Keratinocyte (primary cell): ENCODE results near the gene MCM3AP. TPM values are rescaled to one million over a fixed set of nuclear protein-coding genes. Genes with fewer than 3 reads are reported as not detected.

Experiments
- DNase-seq: peaks from one replicate; pipeline ENCODE4 v3.0.0-alpha.2; 2011; ENCODE audit warnings: low read depth, missing footprints, low spot score
- FAIRE-seq: peaks from 2 replicates; lab custom pipeline; 2011; peaks lifted over from hg19 to GRCh38; lab: Jason Lieb, UNC
- H2AFZ ChIP-seq: 2 replicates; pipeline ENCODE4 v1.6.0; 2012; ENCODE audit warnings: low read length, control low read depth, inconsistent platforms; ENCODE audit not compliant: control insufficient read depth
- H3K27ac ChIP-seq: 2 replicates; pipeline ENCODE4 v1.5.1; 2011; ENCODE audit warnings: low read length; ENCODE audit not compliant: control insufficient read depth, insufficient read depth
- H3K27me3 ChIP-seq: 3 replicates; pipeline ENCODE4 v1.6.0; 2011; ENCODE audit warnings: low read length; ENCODE audit not compliant: control insufficient read depth, insufficient read depth; ENCODE audit errors: extremely low read depth
- H3K36me3 ChIP-seq, 2 experiments: 2 replicates in 1 of 2; 3 replicates in 1 of 2; pipeline ENCODE4 v1.5.1; 2011; ENCODE audit warnings: low read length in 2 of 2, mild to moderate bottlenecking in 1 of 2; ENCODE audit not compliant: control insufficient read depth in 2 of 2, insufficient read depth in 2 of 2; ENCODE audit errors: extremely low read depth in 1 of 2
- H3K4me1 ChIP-seq: 3 replicates; pipeline ENCODE4 v1.5.1; 2011; ENCODE audit warnings: low read length; ENCODE audit not compliant: control insufficient read depth, insufficient read depth; ENCODE audit errors: extremely low read depth
- H3K4me2 ChIP-seq: 3 replicates; pipeline ENCODE4 v1.6.0; 2011; ENCODE audit warnings: low read depth, low read length; ENCODE audit not compliant: control insufficient read depth, insufficient read depth; ENCODE audit errors: extremely low read depth
- H3K4me3 ChIP-seq, 3 experiments: fragments of 200-600 bp in 1 of 3; sonication (generic) in 1 of 3; 2 replicates in 2 of 3; 3 replicates in 1 of 3; pipeline ENCODE4 v1.5.1; 2011 to 2016; ENCODE audit warnings: low read length in 3 of 3, mild to moderate bottlenecking in 3 of 3, control low read depth in 2 of 3, inconsistent platforms in 1 of 3, low read depth in 1 of 3, mixed read lengths in 1 of 3, mixed run types in 1 of 3, moderate library complexity in 1 of 3; ENCODE audit not compliant: control insufficient read depth in 2 of 3, insufficient read depth in 2 of 3; ENCODE audit errors: extremely low read depth in 1 of 3
- H3K79me2 ChIP-seq: 2 replicates; pipeline ENCODE4 v1.6.0; 2012; ENCODE audit warnings: low read length; ENCODE audit not compliant: control insufficient read depth, insufficient read depth
- H3K9ac ChIP-seq: 3 replicates; pipeline ENCODE4 v1.6.0; 2011; ENCODE audit warnings: low read length; ENCODE audit not compliant: control insufficient read depth, insufficient read depth; ENCODE audit errors: extremely low read depth
- H3K9me1 ChIP-seq: 3 replicates; pipeline ENCODE4 v1.6.0; 2011; ENCODE audit warnings: low read length; ENCODE audit not compliant: control insufficient read depth, insufficient read depth; ENCODE audit errors: extremely low read depth
- H3K9me3 ChIP-seq: 2 replicates; pipeline ENCODE4 v1.5.1; 2012; ENCODE audit warnings: low read depth, low read length; ENCODE audit not compliant: control insufficient read depth
- H4K20me1 ChIP-seq: 3 replicates; pipeline ENCODE4 v1.6.0; 2011; ENCODE audit warnings: low read length; ENCODE audit not compliant: control insufficient read depth, insufficient read depth; ENCODE audit errors: extremely low read depth
- EZH2 ChIP-seq: IDR thresholded peaks from one replicate; pipeline ENCODE4 v1.6.1; 2012; ENCODE audit warnings: inconsistent platforms, mild to moderate bottlenecking, low read length, moderate library complexity
- dilution Hi-C: fragments of 300-500 bp; cut with MboI; formaldehyde crosslinking; loops from one replicate; pipeline ENCODE4 v1.7.0; 2020; ENCODE audit warnings: low sequenced_read_pairs; ENCODE audit not compliant: extremely low pct_ligation_motif_present
- polyA plus RNA-seq, 5 experiments: library from polyadenylated mRNA; depleted of rRNA in 3 of 5; stranded (reverse) in 3 of 5; stranded (forward) in 1 of 5; unstranded in 1 of 5; fragments of >200 nt; gene quantifications; 1 replicate in 1 of 5; 2 replicates in 3 of 5; 3 replicates in 1 of 5; pipeline versions ENCODE4 v1.2.1 to v1.2.3, GENCODE V29; 2011 to 2012; ENCODE audit warnings: missing spikeins in 2 of 5, low read depth in 1 of 5, low replicate concordance in 1 of 5
- TF ChIP-seq, protein P1 (sequence below), 3 experiments: IDR thresholded peaks in 1 of 3; conservative IDR thresholded peaks in 1 of 3; optimal IDR thresholded peaks in 1 of 3; 2 replicates in 2 of 3; 3 replicates in 1 of 3; pipeline versions ENCODE3 to v1.5.1; 2011; ENCODE audit warnings: low read length in 3 of 3, mild to moderate bottlenecking in 3 of 3, moderate library complexity in 2 of 3, control low read depth in 1 of 3, inconsistent platforms in 1 of 3; ENCODE audit not compliant: insufficient read depth in 2 of 3; ENCODE audit errors: extremely low read depth in 1 of 3

MCM3AP gene
- polyA plus RNA-seq, 1 donor (not counting 4 experiments of a cell fraction or from before 2014, with no cell fraction given) = 34.3 TPM

DNA sequence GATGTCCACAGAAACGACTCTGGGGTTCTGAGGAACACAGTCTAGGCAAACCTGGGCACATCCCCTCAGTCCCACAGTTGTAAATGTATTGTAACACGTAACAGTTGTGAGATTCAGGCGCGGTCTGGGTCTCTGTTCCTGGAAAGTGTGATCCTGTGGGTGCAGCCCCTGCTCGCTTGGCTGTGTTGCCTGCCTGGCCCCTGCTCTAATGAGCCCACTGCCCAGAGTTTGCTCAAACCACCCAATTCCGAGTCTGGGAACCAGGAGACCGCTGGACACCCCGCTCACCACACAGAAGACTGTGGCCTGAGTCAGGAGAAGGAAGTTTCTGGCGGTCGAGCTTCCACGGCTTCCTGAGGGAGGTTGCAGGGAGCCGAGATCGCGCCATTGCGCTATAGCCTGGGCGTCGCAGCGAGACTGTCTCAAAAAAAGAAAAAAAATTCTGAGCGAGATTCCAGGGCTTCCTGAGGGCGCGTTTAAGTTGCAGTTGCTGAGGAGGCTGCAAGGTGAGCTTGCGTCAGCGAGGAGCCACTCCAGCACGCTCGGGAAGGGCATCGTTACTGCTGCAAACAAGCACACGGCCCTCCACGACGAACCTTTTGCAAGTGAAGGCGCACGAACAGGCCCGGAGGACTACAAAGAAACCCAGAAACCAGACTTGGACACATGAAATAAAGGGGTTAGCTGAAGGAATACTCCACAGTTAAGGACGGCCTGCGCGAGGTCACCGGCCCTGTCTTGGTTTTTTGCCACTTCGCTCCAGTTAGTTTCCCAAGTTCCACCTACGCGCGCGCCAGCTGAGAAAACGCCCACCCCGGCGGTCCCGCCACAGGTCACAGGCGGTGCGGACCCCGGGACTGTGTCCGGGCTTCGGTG, 37.2 kb upstream of the MCM3AP start:
- Histone ChIP-seq H3K36me3 (peaks cover 0 to 4% of the 10 kb centered on the region in 2 experiments), H2AFZ (peak overlapping the region; percentile 62), H3K4me3 (peak overlapping the region; percentile 84 to 99 (median 90)), H3K4me2 (peak overlapping the region; percentile 92), H3K9me1 (peaks cover 2% of the 10 kb centered on the region), H3K9me3 (no peaks in the 10 kb centered on the region), H3K4me1 (peaks cover 25% of the 10 kb centered on the region), H4K20me1 (no peaks in the 10 kb centered on the region), H3K27me3 (no peaks in the 10 kb centered on the region), H3K9ac (peak overlapping the region; percentile 86), H3K27ac (peak overlapping the region; percentile 74), H3K79me2 (peaks cover 48% of the 10 kb centered on the region)
- TF ChIP-seq EZH2 = no peak
- TF ChIP-seq, protein P1, sequence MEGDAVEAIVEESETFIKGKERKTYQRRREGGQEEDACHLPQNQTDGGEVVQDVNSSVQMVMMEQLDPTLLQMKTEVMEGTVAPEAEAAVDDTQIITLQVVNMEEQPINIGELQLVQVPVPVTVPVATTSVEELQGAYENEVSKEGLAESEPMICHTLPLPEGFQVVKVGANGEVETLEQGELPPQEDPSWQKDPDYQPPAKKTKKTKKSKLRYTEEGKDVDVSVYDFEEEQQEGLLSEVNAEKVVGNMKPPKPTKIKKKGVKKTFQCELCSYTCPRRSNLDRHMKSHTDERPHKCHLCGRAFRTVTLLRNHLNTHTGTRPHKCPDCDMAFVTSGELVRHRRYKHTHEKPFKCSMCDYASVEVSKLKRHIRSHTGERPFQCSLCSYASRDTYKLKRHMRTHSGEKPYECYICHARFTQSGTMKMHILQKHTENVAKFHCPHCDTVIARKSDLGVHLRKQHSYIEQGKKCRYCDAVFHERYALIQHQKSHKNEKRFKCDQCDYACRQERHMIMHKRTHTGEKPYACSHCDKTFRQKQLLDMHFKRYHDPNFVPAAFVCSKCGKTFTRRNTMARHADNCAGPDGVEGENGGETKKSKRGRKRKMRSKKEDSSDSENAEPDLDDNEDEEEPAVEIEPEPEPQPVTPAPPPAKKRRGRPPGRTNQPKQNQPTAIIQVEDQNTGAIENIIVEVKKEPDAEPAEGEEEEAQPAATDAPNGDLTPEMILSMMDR (optimal IDR thresholded peaks at IDR 0.05 in 1 of 3, IDR thresholded peaks at IDR 0.05 in 1 of 3, conservative IDR thresholded peaks at IDR 0.05 in 1 of 3; ENCODE audit: extremely low read depth in 1 of 3, insufficient read depth in 2 of 3, low read length in 3 of 3) = no peak
- FAIRE-seq = no peak
- DNase-seq = no peak
- dilution Hi-C loops = no loop called here

DNA sequence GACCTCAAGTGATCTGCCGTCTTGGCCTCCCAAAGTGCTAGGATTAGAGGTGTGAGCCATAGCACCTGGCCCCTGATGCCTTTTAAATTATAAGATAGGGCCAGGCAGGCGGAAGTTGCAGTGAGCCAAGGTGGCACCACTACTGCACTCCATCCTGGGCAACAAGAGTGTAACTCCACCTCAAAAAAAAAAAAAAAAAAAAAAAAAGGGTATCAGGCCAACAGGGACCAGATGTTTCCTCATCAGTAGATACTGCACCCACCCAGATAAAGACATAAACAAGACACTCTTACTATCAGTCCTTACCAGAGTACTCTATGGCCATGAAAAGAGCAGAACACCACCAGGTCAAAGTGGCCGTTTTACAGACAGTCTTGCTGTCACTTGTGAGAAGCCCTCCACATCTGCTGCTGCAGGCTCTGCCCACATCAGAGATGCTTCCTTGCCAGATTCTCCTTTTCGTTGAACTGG, 35.0 kb upstream of the MCM3AP start:
- DNase-seq = no peak
- H2AFZ ChIP-seq = no peak overlapping the region
- H3K9me3 ChIP-seq = no peaks in the 10 kb centered on the region
- H3K4me2 ChIP-seq = no peak overlapping the region
- no peak for TF ChIP-seq EZH2
- TF ChIP-seq, protein P1 (optimal IDR thresholded peaks at IDR 0.05 in 1 of 3, IDR thresholded peaks at IDR 0.05 in 1 of 3, conservative IDR thresholded peaks at IDR 0.05 in 1 of 3; ENCODE audit: extremely low read depth in 1 of 3, insufficient read depth in 2 of 3, low read length in 3 of 3) = no peak
- no peaks in the 10 kb centered on the region for H4K20me1 ChIP-seq
- no peaks in the 10 kb centered on the region for H3K27me3 ChIP-seq
- peaks cover 15% of the 10 kb centered on the region for H3K4me1 ChIP-seq
- no peaks in the 10 kb centered on the region for H3K36me3 ChIP-seq
- no peaks in the 10 kb centered on the region for H3K9me1 ChIP-seq
- no peak overlapping the region for H3K4me3 ChIP-seq
- dilution Hi-C loops = no loop called here
- FAIRE-seq = no peak
- H3K27ac ChIP-seq = no peak overlapping the region
- H3K9ac ChIP-seq = no peak overlapping the region
- peaks cover 32% of the 10 kb centered on the region for H3K79me2 ChIP-seq
